Measurements from ENCODE around the gene KCNH2. TPM values are rescaled to one million over a fixed set of nuclear protein-coding genes. Genes with fewer than 3 reads are reported as not detected.

Gene KCNH2
- total and polyA plus RNA-seq, 4 donors: 0.43 to 2.0 (median 1.3) TPM

GRCh38 chr7:150898475-150899011 is 79.6 kb downstream of the KCNH2 start:
- H3K4me1 ChIP-seq (ENCODE audit: control insufficient read depth in 5 of 5, insufficient read depth in 5 of 5, low read length in 5 of 5): peaks cover 0 to 11% (median 0%) of the 10 kb centered on the region in 5 donors
- peak; percentile 65 for ATAC-seq (ENCODE audit: insufficient read depth, low FRiP score)
- TF ChIP-seq CTCF (IDR thresholded peaks at IDR 0.05; ENCODE audit: control extremely low read depth, extremely low read depth): peak; percentile 90

GRCh38 chr7:150897502-150898474 is 80.3 kb downstream of the KCNH2 start:
- no peak for TF ChIP-seq CTCF (IDR thresholded peaks at IDR 0.05; ENCODE audit: control extremely low read depth, extremely low read depth)
- WGBS, 2 donors: 51 to 62% methylated on average over 22 of the region's 22 CpGs
- H3K9ac ChIP-seq (ENCODE audit: insufficient read depth in 1 of 2, low read length in 2 of 2): no peak overlapping the region
- ATAC-seq (ENCODE audit: insufficient read depth, low FRiP score) (no peak), DNase-seq (no peak)
- H3K4me1 ChIP-seq (ENCODE audit: control insufficient read depth in 5 of 5, insufficient read depth in 5 of 5, low read length in 5 of 5): peaks cover 0 to 11% (median 0%) of the 10 kb centered on the region in 5 donors
- peaks cover 0 to 2% (median under 1%) of the 10 kb centered on the region in 4 donors for H3K9me3 ChIP-seq (ENCODE audit: control insufficient read depth in 4 of 4, insufficient read depth in 3 of 4, low read length in 3 of 4)
- H3K36me3 ChIP-seq (ENCODE audit: control insufficient read depth in 4 of 4, insufficient read depth in 4 of 4, low read length in 4 of 4): no peaks in the 10 kb centered on the region
- no peak overlapping the region for H3K4me3 ChIP-seq
- no peak overlapping the region for H3K27ac ChIP-seq (ENCODE audit: low read depth in 1 of 2, low read length in 1 of 2)
- peaks cover 0 to 19% (median 5%) of the 10 kb centered on the region in 3 donors for H3K27me3 ChIP-seq (ENCODE audit: control insufficient read depth in 3 of 3, insufficient read depth in 3 of 3, low read length in 2 of 3)

More at GRCh38 chr7:150898475-150899011, 79.6 kb downstream of the KCNH2 start:
- Histone ChIP-seq H3K27ac (ENCODE audit: low read depth in 1 of 2, low read length in 1 of 2) (no peak overlapping the region), H3K9me3 (ENCODE audit: control insufficient read depth in 4 of 4, insufficient read depth in 3 of 4, low read length in 3 of 4) (peaks cover 0 to 2% (median under 1%) of the 10 kb centered on the region in 4 donors), H3K9ac (ENCODE audit: insufficient read depth in 1 of 2, low read length in 2 of 2) (no peak overlapping the region), H3K4me3 (no peak overlapping the region), H3K27me3 (ENCODE audit: control insufficient read depth in 3 of 3, insufficient read depth in 3 of 3, low read length in 2 of 3) (peaks cover 0 to 19% (median 5%) of the 10 kb centered on the region in 3 donors), H3K36me3 (ENCODE audit: control insufficient read depth in 4 of 4, insufficient read depth in 4 of 4, low read length in 4 of 4) (no peaks in the 10 kb centered on the region)
- DNase-seq: peak; percentile 74 to 82 (median 80)
- WGBS, 2 donors: 11% methylated on average over 22 of the region's 22 CpGs

- H3K27me3 ChIP-seq (ENCODE audit: control insufficient read depth in 3 of 3, insufficient read depth in 3 of 3, low read length in 2 of 3): peaks cover 0 to 19% (median 5%) of the 10 kb centered on the region in 3 donors
- 63 to 83% methylated on average over 9 to 10 of the region's 10 CpGs for WGBS, 2 donors
- ATAC-seq (ENCODE audit: insufficient read depth, low FRiP score): no peak
Observed at GRCh38 chr7:150896562-150897209, 81.4 kb downstream of the KCNH2 start.

More at GRCh38 chr7:150896562-150897209, 81.4 kb downstream of the KCNH2 start:
- Histone ChIP-seq H3K4me3 (no peak overlapping the region), H3K9ac (ENCODE audit: insufficient read depth in 1 of 2, low read length in 2 of 2) (no peak overlapping the region), H3K9me3 (ENCODE audit: control insufficient read depth in 4 of 4, insufficient read depth in 3 of 4, low read length in 3 of 4) (peaks cover 0 to 2% (median under 1%) of the 10 kb centered on the region in 4 donors), H3K4me1 (ENCODE audit: control insufficient read depth in 5 of 5, insufficient read depth in 5 of 5, low read length in 5 of 5) (peaks cover 0 to 9% (median 0%) of the 10 kb centered on the region in 5 donors), H3K36me3 (ENCODE audit: control insufficient read depth in 4 of 4, insufficient read depth in 4 of 4, low read length in 4 of 4) (no peaks in the 10 kb centered on the region), H3K27ac (ENCODE audit: low read depth in 1 of 2, low read length in 1 of 2) (no peak overlapping the region)
- no peak for TF ChIP-seq CTCF (IDR thresholded peaks at IDR 0.05; ENCODE audit: control extremely low read depth, extremely low read depth)
- DNase-seq: no peak

All from lung (tissue), 12 donors.